ENCODE results near the gene LCOR.
A peak's percentile ranks its signal among the peaks of the same experiment; 100 is the strongest.
"Not testable (repeated sequence)": the region's sequence is repeated elsewhere in the genome, so short reads cannot be mapped to it uniquely, and the experiment has no call there.

The LCOR gene

GRCh38 chr10:96831867-96832720 is at the start of gene LCOR:
LCOR (plus strand) TSS chr10:96832298; CDS start chr10:96949058, 116,760 bp downstream.
- peak; percentile 66 for DNase-seq

GRCh38 chr10:96784253-96784652 is 47.8 kb upstream of the LCOR start:
- no peak for DNase-seq

- no peak for DNase-seq
Observed at GRCh38 chr10:96789571-96790108, 42.5 kb upstream of the LCOR start.

GRCh38 chr10:96791902-96792301 is 40.2 kb upstream of the LCOR start:
- no peak for DNase-seq

- DNase-seq: no peak
Observed at GRCh38 chr10:96794836-96795733, 37.0 kb upstream of the LCOR start.

- no peak for DNase-seq
Observed at GRCh38 chr10:96797485-96797884, 34.6 kb upstream of the LCOR start.

- no peak for DNase-seq
Observed at GRCh38 chr10:96803288-96803664, 28.8 kb upstream of the LCOR start.

GRCh38 chr10:96814264-96814663 is 17.8 kb upstream of the LCOR start:
- DNase-seq: no peak

- DNase-seq: not testable (repeated sequence)
Observed at GRCh38 chr10:96818971-96819370, 13.1 kb upstream of the LCOR start.

GRCh38 chr10:96820765-96821164 is 11.3 kb upstream of the LCOR start:
- no peak for DNase-seq

- no peak for DNase-seq
Observed at GRCh38 chr10:96826438-96826837, 5.7 kb upstream of the LCOR start.

GRCh38 chr10:96828609-96829008 is 3.5 kb upstream of the LCOR start:
- DNase-seq: no peak

GRCh38 chr10:96829029-96829773 is 2.9 kb upstream of the LCOR start:
- DNase-seq: no peak

GRCh38 chr10:96830511-96831199 is 1.4 kb upstream of the LCOR start:
- peak; percentile 10 for DNase-seq

GRCh38 chr10:96831200-96831866 is 765 bp upstream of the LCOR start:
- DNase-seq: no peak

GRCh38 chr10:96832721-96833219 is 672 bp downstream of the LCOR start:
- peak; percentile 66 for DNase-seq

GRCh38 chr10:96833220-96834001 is 1.3 kb downstream of the LCOR start:
- no peak for DNase-seq

GRCh38 chr10:96834120-96834519 is 2.0 kb downstream of the LCOR start:
- no peak for DNase-seq

- no peak for DNase-seq
Observed at GRCh38 chr10:96835899-96836298, 3.8 kb downstream of the LCOR start.

GRCh38 chr10:96838529-96838928 is 6.4 kb downstream of the LCOR start:
- no peak for DNase-seq
